Measurements from ENCODE around the gene MPZL3.

Gene MPZL3

DNA sequence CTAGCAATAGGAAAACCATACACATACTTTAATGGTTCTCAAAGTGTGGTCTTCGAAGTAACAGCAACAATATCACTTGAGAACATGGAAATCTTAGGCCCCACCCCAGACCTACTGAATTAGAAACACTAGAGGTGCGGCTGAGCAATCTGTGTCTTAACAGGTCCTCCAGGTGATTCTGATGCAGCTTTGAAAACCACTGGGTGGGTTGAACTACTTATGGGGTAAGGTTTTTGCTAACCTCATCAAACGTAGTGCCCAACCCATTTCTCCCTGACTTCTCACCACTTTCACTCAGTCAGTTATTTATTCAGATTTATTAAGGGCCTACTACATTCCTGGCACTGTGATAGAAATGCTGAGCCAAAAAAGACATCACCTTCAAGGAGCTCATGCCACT lies 8.2 kb upstream of the MPZL3 start:
- Histone ChIP-seq H3K4me1 (ENCODE audit: low read length) (peaks cover 15% of the 10 kb centered on the region), H2AFZ (ENCODE audit: low read depth, low read length) (no peak overlapping the region), H3K36me3 (replicated peaks; ENCODE audit: low read depth, low read length) (no peaks in the 10 kb centered on the region), H3K4me2 (ENCODE audit: low read length) (no peak overlapping the region), H3K4me3 (ENCODE audit: low read length) (no peak overlapping the region), H3K9ac (ENCODE audit: low read length) (no peak overlapping the region), H3K27ac (ENCODE audit: low read length) (no peak overlapping the region), H3K79me2 (ENCODE audit: low read length) (no peaks in the 10 kb centered on the region), H3K9me3 (ENCODE audit: insufficient read depth, low read length) (no peaks in the 10 kb centered on the region), H3K27me3 (ENCODE audit: low read depth, low read length) (peaks cover 24% of the 10 kb centered on the region), H4K20me1 (ENCODE audit: insufficient read depth, low read length) (no peaks in the 10 kb centered on the region)
- no peak for TF ChIP-seq EZH2phosphoT487 (IDR thresholded peaks at IDR 0.05; ENCODE audit: low read depth)

DNA sequence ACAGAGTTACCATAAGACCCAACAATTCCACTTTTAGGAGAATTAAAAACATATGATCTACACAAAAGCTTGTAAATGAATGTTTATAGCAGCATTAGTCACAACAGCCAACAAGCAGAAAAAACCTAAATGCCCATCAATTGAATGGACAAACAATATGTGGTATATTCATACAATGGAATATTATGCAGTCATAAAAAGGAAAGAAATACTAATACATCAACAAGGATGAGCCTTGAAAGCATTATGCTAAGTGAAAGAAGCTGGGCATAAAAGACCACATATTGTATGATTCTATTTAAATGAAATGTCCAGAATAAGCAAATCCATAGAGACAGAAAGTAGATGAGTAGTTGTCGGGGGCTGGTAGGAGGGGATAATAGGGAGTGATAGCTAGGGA lies 7.0 kb upstream of the MPZL3 start:
- no peak for TF ChIP-seq EZH2phosphoT487 (IDR thresholded peaks at IDR 0.05; ENCODE audit: low read depth)
- TF ChIP-seq, protein P1, sequence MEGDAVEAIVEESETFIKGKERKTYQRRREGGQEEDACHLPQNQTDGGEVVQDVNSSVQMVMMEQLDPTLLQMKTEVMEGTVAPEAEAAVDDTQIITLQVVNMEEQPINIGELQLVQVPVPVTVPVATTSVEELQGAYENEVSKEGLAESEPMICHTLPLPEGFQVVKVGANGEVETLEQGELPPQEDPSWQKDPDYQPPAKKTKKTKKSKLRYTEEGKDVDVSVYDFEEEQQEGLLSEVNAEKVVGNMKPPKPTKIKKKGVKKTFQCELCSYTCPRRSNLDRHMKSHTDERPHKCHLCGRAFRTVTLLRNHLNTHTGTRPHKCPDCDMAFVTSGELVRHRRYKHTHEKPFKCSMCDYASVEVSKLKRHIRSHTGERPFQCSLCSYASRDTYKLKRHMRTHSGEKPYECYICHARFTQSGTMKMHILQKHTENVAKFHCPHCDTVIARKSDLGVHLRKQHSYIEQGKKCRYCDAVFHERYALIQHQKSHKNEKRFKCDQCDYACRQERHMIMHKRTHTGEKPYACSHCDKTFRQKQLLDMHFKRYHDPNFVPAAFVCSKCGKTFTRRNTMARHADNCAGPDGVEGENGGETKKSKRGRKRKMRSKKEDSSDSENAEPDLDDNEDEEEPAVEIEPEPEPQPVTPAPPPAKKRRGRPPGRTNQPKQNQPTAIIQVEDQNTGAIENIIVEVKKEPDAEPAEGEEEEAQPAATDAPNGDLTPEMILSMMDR (IDR thresholded peaks at IDR 0.05; ENCODE audit: low read depth, low read length): no peak
- Histone ChIP-seq H3K4me3 (ENCODE audit: low read length) (no peak overlapping the region), H3K27me3 (ENCODE audit: low read depth, low read length) (peaks cover 12% of the 10 kb centered on the region), H3K27ac (ENCODE audit: low read length) (no peak overlapping the region), H3K36me3 (replicated peaks; ENCODE audit: low read depth, low read length) (no peaks in the 10 kb centered on the region), H4K20me1 (ENCODE audit: insufficient read depth, low read length) (no peaks in the 10 kb centered on the region), H3K79me2 (ENCODE audit: low read length) (no peaks in the 10 kb centered on the region), H3K4me1 (ENCODE audit: low read length) (peaks cover 15% of the 10 kb centered on the region), H3K9me3 (ENCODE audit: insufficient read depth, low read length) (no peaks in the 10 kb centered on the region), H3K9ac (ENCODE audit: low read length) (no peak overlapping the region), H2AFZ (ENCODE audit: low read depth, low read length) (no peak overlapping the region), H3K4me2 (ENCODE audit: low read length) (no peak overlapping the region)

DNA sequence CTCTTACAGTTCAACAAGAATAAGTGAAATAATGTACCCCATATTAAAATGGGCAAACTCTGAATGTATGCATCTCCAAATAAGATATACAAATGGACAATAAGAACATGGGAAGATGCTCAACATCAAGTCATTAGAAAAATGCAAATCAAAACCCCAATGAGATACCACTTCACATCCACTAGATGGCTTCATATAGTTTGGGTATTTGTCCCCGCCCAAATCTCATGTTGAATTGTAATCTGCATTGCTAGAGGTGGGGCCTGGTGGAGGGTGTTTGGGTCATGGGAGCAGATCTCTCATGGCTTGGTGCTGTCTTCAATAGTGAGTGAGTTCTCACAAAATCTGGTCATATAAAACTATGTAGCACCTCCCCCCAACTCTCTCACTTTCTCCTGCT lies 6.2 kb upstream of the MPZL3 start:
- Histone ChIP-seq H3K27ac (ENCODE audit: low read length) (no peak overlapping the region), H4K20me1 (ENCODE audit: insufficient read depth, low read length) (no peaks in the 10 kb centered on the region), H3K9ac (ENCODE audit: low read length) (no peak overlapping the region), H3K4me2 (ENCODE audit: low read length) (no peak overlapping the region), H3K36me3 (replicated peaks; ENCODE audit: low read depth, low read length) (no peaks in the 10 kb centered on the region), H3K9me3 (ENCODE audit: insufficient read depth, low read length) (no peaks in the 10 kb centered on the region), H3K4me3 (ENCODE audit: low read length) (no peak overlapping the region), H3K27me3 (ENCODE audit: low read depth, low read length) (peaks cover 5% of the 10 kb centered on the region), H2AFZ (ENCODE audit: low read depth, low read length) (no peak overlapping the region), H3K4me1 (ENCODE audit: low read length) (peaks cover 8% of the 10 kb centered on the region), H3K79me2 (ENCODE audit: low read length) (no peaks in the 10 kb centered on the region)
- TF ChIP-seq, protein P1 (IDR thresholded peaks at IDR 0.05; ENCODE audit: low read depth, low read length): no peak
- no peak for TF ChIP-seq EZH2phosphoT487 (IDR thresholded peaks at IDR 0.05; ENCODE audit: low read depth)

DNA sequence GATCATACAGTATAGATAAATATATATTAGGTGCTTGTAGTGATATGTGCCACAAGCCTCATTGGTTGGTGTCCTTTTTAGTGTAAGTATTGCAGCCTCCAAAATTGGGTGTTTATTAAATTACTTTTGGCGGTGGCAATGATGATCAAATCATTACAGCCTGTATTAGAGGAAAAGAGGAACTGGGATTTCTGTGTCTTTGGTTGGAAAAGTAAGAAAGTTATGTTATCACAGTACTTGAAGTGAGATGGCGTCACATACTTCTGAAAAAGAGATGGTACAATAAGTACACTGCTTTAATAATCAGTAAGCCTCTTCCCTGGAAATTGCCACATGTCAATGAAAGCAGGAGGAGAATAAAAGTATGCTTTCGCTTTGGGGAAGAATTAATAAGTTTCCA lies 523 bp upstream of the MPZL3 start:
- Histone ChIP-seq H3K4me2 (ENCODE audit: low read length) (peak overlapping the region; percentile 83), H2AFZ (ENCODE audit: low read depth, low read length) (peak overlapping the region; percentile 85), H3K27me3 (ENCODE audit: low read depth, low read length) (no peaks in the 10 kb centered on the region), H3K79me2 (ENCODE audit: low read length) (no peaks in the 10 kb centered on the region), H3K9ac (ENCODE audit: low read length) (peak overlapping the region; percentile 59), H3K27ac (ENCODE audit: low read length) (0 out of 2 replicates have a peak overlapping the region, but pooled peaks have one; percentile 56), H4K20me1 (ENCODE audit: insufficient read depth, low read length) (no peaks in the 10 kb centered on the region), H3K4me3 (ENCODE audit: low read length) (peak overlapping the region; percentile 85), H3K36me3 (replicated peaks; ENCODE audit: low read depth, low read length) (no peaks in the 10 kb centered on the region), H3K4me1 (ENCODE audit: low read length) (peaks cover 5% of the 10 kb centered on the region; the same call in 1 of the 2 replicates), H3K9me3 (ENCODE audit: insufficient read depth, low read length) (no peaks in the 10 kb centered on the region)
- TF ChIP-seq, protein P1 (IDR thresholded peaks at IDR 0.05; ENCODE audit: low read depth, low read length): no peak
- no peak for TF ChIP-seq EZH2phosphoT487 (IDR thresholded peaks at IDR 0.05; ENCODE audit: low read depth)

DNA sequence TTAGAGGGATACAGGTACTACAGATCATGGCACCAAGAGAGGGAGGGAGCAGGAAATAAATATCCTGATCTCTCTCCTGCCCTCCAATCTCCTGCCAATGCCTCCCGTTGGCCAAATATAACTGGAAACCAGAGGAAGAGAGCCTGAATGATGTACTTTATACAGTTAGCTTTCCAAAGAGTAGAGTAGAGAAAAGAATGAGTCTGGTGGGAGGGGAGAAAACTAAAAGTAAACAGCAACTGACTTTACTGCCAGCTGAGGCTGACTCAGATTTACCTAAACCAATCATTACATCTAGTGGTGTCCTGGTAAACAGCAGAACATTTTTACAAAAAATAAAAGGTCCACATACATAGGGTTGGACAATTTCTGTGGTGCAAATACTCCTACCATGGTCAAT lies 5.1 kb downstream of the MPZL3 start:
- no peaks in the 10 kb centered on the region; the same call in 1 of the 2 replicates for H3K4me1 ChIP-seq (ENCODE audit: low read length)
- no peak overlapping the region for H3K4me3 ChIP-seq (ENCODE audit: low read length)
- H3K79me2 ChIP-seq (ENCODE audit: low read length): no peaks in the 10 kb centered on the region
- TF ChIP-seq EZH2phosphoT487 (IDR thresholded peaks at IDR 0.05; ENCODE audit: low read depth): no peak
- TF ChIP-seq, protein P1 (IDR thresholded peaks at IDR 0.05; ENCODE audit: low read depth, low read length): no peak
- no peaks in the 10 kb centered on the region for H3K36me3 ChIP-seq (replicated peaks; ENCODE audit: low read depth, low read length)
- H4K20me1 ChIP-seq (ENCODE audit: insufficient read depth, low read length): no peaks in the 10 kb centered on the region
- H3K9ac ChIP-seq (ENCODE audit: low read length): no peak overlapping the region
- H3K27ac ChIP-seq (ENCODE audit: low read length): no peak overlapping the region
- H3K9me3 ChIP-seq (ENCODE audit: insufficient read depth, low read length): no peaks in the 10 kb centered on the region
- no peak overlapping the region for H2AFZ ChIP-seq (ENCODE audit: low read depth, low read length)
- no peak overlapping the region for H3K4me2 ChIP-seq (ENCODE audit: low read length)
- no peaks in the 10 kb centered on the region for H3K27me3 ChIP-seq (ENCODE audit: low read depth, low read length)

Data from OCI-LY3 (cell line).